HG02763 (cell line): ENCODE measurements around the gene SNX6.
A peak's percentile ranks its signal among the peaks of the same experiment; 100 is the strongest.
"Not testable (repeated sequence)": the region's sequence is repeated elsewhere in the genome, so short reads cannot be mapped to it uniquely, and the experiment has no call there.

Experiments used
- ATAC-seq: cut with Tn5 transposase; IDR thresholded peaks from one replicate; pipeline ENCODE4 v1.9.1; 2021; ENCODE audit warnings: mild to moderate bottlenecking, moderate library complexity; ENCODE audit not compliant: unreplicated experiment

SNX6 gene

DNA sequence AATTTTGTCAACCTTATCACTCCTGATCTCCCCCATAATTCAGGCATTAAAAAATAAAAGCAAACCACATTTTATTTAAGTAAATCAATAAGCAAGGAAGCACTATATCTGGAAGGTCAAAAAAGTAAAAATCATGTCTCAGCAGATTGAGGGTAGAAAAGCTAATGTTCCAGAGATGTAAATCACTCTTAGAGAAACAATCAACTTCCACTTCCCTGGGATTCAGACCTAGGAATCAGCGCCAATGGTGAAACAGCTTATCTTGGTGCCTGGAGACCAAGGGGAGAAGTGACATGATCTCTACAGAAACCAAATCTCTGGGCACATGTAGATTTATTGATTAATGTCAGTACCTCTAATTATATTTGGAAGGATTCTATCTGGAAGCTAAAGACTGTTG lies 10.9 kb upstream of the SNX6 start:
- ATAC-seq: no peak

DNA sequence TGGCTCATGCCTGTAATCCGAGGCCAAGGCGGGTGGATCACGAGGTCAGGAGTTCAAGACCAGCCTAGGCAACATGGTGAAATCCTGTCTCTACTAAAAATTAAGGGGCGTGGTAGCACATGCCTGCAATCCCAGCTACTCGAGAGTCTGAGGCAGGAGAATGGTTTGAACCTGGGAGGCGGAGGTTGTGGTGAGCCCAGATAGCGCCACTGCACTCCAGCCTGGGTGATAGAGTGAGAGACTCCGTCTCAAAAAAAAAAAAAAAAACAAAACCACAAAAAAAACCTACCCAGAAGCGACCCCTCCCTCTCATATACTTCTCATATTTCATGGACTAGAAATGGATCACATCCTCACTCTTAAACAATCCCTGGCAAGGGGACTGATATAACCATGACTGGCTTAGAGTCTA lies 4.4 kb upstream of the SNX6 start:
- ATAC-seq: not testable (repeated sequence)

DNA sequence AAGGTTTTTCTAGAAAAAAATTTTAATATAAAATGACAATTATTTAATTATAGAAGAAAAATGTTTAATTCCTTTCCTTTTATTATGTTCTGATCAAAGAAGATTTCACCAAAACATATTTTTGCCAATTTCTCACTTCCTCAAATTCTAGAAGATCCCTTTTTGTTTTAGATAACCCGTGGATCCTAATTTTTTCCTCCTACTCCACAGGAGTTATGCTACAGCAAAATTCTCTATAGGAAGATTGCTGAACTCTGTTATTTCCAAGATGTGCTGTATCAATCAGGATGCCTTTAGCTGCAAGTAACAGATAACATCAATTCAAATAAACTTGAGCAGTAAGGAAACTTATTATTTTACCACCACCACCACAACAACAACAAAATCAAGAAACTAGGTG lies 3.8 kb upstream of the SNX6 start:
- ATAC-seq: no peak

DNA sequence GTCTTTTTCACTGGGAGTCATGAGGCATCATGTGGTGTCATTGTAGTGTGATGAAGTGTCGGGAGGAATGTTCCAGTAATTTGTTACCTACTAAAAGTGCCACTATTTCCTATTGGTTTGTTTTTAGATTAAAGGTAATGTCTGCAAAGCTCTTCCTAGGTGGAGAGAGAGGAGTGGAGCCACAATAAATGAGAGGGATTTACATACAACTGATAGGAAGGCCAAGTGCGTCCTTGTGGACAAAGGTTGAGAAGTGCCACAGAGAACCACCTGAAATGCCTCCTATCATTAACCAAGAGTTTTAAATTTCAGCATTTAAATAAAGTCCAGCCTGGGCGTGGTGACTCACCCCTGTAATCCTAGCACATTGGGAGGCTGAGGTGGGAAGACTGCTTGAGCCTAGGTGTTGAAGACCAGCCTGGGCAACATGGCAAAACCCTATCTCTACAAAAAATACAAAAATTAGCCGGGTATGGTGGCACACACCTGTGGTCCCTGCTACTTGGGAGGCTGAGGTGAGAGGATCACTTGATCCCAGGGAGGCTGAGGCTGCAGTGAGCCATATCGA lies 2.5 kb upstream of the SNX6 start:
- ATAC-seq: no peak

DNA sequence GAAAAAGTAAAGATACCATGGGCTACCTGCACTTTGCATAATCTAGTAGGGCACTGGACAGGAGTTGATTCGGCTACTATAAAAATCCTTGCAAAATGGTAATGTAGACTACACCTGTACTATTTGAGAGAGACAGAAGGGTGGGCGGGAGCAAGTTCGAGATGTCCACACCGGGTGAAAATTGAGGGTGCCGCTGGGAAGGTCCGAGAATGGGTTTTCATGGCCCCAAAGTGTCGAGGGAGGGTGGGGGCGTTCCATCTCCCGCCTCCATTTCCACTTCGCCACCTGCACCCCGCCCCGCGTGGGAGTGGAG lies 648 bp downstream of the SNX6 start:
- peak; percentile 7 for ATAC-seq

DNA sequence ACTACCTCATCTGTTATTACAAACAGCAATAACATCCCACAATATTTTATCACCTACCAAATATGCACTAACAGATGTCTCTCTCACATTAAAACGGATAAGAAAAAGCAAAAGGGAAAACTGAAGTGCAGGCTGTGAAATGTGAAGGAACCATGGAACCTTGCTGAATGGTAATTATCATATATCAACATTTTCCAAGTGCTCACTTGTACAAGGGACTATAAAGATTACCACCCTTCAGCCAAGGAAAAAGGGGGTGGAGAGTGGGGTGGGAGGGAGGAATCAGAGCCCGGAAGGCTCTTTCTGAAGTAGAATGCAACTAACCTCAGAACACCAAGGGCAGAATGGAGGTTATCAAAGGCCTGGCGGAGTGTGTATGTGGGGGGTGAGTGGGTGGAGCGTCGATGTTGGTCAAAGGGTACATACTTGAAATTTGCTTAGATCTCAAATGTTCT lies 1.2 kb downstream of the SNX6 start:
- no peak for ATAC-seq

DNA sequence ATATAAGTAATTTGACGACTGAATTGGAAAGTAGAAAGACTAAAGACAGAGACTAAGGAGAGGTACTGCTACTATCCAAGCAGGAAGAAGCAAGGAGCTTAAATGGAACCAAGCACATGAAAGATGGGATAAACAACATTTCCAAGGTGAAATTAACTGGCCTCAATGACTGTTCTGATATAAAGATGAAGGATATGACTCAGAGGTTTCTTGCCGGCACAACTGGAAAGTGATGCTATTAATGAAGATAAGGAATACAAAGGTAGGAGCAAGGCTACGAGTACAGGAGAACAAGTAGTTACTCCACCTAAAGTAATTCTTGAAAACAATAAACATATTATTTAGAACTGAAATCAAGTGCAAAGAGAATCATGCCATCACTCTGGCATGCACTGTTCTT lies 6.4 kb downstream of the SNX6 start:
- no peak for ATAC-seq

DNA sequence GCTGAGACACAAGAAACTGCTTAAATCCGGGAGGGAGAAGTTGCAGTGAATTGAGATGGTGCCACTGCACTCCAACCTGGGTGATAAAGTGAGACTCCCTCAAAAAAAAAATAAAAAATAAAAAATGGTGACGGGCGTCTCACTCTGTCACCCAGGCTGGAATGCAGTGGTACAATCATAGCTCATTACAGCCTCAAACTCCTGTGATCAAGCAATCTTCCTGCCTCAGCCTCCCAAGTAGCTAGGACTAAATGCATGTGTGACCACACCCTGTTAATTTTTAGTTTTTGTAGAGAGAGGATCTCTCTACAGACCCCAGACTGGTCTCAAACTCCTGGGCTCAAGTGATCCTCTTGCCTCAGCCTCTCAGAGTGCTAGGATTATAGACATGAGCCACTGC lies 9.1 kb downstream of the SNX6 start:
- ATAC-seq: no peak

DNA sequence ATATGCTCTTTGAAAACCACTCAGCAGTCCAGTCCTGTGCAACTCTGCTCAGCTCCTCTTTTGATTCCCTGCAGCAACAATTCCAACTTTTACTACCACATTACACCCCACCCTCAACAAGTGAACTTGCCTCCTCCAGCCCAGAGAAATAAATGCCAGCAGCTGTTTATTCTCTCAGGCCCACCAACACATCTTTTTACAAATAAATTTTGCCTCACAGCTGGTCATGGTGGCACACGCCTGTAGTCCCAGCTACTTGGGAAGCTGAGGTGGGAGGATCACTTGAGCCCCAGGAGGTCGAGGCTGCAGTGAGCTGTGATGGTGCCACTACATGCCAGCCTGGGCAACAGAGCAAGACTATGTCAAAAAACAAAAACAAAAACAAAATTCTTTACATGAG lies 9.8 kb downstream of the SNX6 start:
- ATAC-seq: no peak

DNA sequence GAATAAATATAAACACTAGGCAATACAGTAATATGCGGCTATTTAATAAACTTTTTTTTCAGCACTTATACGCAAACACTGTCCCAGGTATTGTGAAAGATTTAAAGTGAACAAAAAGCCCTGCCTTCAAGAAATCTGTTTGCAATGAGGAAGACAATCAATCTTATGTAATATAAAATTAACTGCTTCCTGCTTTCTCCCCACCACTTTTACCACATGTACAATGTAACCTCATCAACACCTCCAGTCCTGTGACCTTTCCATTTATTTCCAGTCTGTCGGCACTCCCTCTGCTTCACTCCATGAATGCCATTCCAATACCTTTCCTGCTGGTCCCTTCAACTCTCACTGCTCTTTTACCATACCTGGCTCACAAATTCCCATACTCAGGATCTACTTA lies 10.5 kb downstream of the SNX6 start:
- no peak for ATAC-seq

DNA sequence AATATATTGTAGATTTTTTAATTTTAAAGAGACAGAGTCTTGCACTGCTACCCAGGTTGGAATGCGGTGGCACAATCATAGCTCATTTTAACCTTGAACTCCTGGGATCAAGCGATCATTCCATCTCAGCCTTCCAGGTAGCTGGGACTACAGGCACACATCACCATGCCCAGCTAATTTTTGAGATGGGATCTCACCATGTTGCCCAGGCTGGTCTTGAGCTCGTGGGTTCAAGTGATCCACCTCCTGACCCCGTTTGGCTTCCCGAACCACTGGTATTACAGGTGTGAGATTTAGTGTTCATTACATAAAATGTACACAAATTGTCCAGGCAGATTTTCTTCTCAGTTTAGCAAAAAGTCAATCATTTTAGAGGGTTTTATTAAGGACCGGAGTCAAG lies 13.6 kb downstream of the SNX6 start:
- ATAC-seq: no peak

DNA sequence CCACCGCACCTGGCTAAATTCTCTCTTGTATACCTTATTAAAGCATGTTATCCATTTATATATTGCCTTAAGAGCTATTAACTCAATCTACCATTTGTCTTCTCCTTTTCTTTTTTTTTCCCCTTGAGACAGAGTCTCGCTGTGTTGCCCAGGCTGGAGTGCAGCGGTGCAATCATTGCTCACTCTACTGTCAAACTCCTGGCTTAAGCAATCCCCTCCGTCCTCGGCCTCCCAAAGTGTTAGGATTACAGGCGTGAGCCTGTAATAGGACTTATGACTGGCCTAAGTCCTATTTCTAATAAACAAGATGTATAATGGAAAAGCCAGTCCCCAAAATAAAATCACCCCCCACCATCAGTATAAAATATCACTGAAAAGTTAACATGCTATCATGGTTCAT lies 14.4 kb downstream of the SNX6 start:
- ATAC-seq: no peak

DNA sequence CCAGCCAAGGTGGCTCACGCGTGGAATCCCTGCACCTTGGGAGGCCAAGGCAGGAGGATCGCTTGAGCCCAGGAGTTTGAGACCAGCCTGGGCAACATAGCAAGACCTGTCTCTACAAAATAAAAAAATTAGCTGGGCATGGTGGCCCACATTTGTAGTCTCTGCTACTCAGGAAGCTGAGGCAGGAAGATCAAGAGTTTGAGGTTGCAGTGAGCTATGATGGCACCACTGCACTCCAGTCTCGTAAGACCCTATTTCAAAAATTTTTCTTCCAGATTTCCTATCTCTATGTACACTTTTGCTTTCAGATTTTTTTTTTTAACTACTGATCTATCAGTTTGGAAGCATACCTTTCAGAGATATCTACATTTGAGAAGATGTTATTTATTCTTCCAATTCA lies 15.3 kb downstream of the SNX6 start:
- no peak for ATAC-seq

DNA sequence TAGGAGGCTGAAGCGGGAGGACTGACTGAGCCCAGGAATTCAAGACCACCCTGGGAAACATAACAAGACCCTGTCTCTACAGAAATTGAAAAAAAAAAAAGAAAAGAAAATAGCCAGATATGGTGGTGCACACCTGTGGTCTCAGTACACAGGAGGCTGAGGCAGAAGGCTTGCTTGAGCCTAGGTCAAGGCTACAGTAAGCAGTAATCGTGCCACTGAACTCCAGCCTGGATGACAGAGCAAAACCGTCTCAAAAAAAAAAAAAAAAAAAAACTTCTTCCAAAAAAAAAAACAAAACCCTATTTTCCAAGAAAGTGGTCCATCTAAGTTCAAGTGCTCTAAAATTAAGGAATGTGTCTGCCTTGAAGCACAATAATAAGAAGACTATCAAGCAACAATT lies 19.8 kb downstream of the SNX6 start:
- no peak for ATAC-seq

DNA sequence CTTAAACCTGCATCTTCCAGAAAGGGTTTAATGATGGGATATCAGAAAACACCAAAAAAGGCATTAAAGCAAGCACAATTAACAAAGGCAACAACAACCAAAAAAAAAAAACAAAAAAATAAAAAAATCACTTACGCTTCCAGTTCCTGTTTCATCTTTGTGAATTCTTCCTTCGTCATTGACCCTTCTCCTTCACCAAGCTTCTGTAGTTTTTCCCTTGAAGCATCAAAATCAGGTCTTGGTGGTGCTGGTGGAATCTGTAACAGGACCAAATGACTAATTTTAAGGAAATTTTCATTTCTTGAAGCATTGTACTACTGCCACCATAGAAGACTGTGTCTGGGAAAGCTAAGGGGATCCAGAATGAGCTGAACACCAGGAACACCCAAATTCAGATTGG lies 24.5 kb downstream of the SNX6 start:
- ATAC-seq: no peak

DNA sequence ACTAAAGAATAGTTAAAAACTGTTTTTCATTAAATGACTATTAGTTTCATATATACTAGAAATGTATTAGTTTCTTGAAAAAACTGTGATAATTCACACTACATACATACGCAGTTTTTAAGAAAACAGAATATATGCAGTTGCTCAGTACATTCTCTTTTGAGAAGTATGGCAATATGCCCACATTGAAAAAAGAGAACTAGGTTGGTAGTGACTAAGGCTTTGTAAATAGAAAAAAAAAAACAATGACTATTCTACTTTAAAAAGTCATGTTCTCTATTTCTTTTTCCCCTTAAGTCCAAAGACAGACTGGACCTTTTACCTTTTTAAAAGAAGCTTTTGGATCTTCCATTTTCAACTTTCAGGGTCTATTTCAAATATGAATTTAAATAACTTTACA lies 25.0 kb downstream of the SNX6 start:
- ATAC-seq: no peak

DNA sequence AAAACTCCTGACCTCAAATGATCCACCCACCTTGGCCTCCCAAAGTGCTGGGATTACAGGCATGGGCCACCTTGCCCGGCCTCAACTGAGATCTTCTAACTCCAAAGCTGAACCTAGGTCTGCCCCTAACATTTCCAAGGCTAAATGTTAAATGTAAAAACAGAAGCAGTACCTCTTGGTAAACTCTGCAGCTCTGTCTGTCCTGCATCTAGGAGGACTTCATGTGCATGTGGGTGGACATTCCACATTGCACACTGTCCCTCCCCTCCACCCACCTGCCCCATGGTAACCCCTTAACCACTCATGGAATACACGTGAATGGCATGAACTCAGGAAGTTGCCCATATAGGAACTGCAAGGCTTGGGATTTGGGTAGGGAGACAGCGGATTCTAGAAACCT lies 33.1 kb downstream of the SNX6 start:
- no peak for ATAC-seq

DNA sequence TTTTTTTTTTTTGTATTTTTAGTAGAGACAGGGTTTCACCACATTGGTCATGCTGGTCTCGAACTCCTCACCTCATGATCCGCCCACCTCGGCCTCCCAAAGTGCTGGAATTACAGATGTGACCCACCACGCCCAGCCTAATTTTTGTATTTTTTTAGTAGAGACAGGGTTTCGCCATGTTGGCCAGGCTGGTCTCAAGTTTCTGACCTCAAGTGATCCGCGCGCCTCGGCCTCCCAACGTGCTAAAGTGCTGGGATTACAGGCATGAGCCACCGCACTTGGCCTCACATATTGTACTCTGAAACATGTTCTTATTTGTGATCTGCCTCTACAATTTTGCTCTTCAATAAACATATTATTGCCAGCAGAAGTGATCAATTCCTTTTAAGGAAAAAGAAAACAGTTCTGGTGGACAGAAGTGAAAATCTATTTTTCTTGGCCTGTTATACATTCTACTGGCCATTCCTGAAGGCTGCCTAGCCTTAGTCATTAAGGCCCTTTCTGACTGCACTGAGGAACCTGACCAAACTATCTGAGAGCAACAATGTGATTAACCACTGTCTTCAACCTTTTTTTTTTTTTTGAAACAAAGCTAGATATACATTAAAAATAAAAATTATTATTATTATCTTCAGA lies 36.1 kb downstream of the SNX6 start:
- no peak for ATAC-seq

DNA sequence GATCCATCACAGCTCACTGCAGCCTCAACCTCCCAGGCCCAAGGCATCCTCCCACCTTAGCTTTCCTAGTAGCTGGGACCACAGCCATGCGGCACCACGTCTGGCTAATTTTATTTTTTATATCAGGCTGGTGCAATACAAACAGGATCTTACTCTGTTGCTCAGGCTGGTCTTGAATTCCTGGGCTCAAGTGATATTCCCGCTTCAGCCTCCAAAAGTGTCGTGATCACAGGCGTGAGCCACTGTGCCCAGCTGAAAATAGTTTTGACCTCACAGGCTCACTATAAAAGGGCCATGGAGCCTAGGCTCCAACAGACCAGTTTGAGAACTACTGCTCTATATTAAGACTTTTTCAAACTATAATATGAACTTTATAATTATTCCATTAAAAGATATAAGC lies 37.3 kb downstream of the SNX6 start:
- no peak for ATAC-seq

DNA sequence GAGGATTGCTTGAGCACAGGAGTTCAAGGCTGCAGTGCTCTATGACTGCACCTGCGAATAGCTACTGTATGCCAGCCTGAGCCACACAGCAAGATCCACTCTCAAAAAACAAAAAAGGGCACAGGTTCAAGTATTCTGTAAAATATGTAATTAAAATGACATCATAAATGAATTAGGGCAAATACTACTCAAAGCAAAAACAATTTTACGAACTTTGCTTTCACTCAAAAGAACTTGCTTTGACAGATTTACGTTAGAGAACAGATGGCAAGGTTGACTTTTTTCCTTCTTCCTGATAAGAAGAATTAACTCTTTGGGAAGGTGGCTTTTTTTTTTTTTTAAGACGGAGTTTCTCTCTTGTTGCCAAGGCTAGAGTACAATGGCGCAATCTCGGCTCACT lies 46.4 kb downstream of the SNX6 start:
- no peak for ATAC-seq

DNA sequence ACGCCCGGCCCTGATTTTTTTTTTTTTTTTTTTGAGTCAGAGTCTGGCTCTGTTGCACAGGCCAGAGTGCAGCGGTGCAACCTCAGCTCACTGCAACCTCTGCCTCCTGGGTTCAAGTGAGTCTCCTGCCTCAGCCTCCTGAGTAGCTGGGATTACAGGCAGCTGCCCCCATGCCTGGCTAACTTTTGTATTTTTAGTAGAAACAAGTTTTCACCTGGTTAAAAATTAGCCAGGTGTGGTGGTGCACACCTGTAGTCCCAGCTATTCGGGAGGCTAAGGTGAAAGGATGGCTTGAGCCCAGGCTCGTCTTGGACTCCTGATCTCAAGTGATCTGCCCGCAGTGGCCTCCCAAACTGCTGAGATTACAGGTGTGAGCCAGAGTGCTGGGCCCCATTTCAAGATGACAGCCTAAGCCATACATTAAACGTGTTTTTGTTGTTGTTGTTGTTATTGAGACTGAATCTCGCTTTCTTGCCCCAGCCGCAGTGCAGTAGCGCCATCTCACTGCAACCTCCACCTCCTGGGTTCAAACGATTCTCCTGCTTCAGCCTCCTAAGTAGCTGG lies 47.7 kb downstream of the SNX6 start:
- no peak for ATAC-seq

DNA sequence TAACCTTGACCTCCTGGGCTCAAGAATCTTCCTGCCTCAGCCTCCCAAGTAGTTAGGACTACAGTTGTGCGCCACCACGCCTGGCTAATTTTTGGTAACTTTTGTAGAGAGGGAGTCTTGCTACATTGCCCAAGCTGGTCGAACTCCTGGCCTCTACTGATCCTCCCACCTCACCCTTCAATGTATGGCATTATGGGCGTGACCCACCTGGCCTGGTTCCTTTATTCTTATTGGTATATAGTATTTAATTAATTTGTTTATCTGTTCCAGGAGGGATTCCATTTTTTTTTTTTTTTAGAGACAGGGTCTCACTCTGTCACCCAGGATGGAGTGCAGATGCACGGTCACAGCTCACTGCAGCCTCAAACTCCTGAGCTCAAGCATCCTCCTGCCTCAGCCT lies 49.6 kb downstream of the SNX6 start:
- no peak for ATAC-seq

DNA sequence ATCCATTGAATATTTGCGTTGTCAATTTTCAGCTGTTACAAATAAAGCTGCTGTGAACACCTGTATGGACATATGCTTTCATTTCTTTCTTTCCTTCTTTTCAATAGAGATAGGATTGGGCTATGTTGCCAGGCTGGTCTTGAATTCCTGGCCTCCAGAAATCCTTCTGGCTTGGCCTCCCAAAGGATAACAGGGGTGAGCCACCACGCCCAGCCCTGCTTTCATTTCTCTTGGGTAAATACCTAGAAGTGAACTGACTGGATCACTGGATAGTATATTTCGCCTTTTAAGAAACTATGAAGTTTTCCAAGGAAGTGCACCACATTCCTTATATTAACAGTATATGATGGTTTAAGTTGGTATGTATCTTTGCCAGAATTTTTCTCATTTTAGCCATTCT lies 58.2 kb downstream of the SNX6 start:
- no peak for ATAC-seq
